Naive thymus-derived CD4-positive, alpha-beta T cell (primary cell): ENCODE measurements around the gene FKBP2. TPM values are rescaled to one million over a fixed set of nuclear protein-coding genes. Genes with fewer than 3 reads are reported as not detected.

Experiments
- ATAC-seq: fragments of 150-1000 bp; cut with Tn5 transposase; 2 replicates; pipeline ENCODE4 v1.10.0; 2021; ENCODE audit warnings: mild to moderate bottlenecking, moderate library complexity
- CTCF ChIA-PET: fragments of 350-600 bp; sonication (Branson Sonifier 250); formaldehyde crosslinking; loops from one replicate; lab custom pipeline; 2021; ENCODE audit warnings: antibody characterized with exemption; lab: Charles Lee
- POLR2A ChIA-PET: fragments of 350-600 bp; sonication (Branson Sonifier 250); formaldehyde crosslinking; loops from one replicate; lab custom pipeline; 2021; ENCODE audit warnings: antibody characterized with exemption, inconsistent platforms; lab: Charles Lee
- DNase-seq, 9 donors: peaks; one replicate each; pipeline versions ENCODE4 v3.0.0 to v3.0.0-alpha.2; 2020 to 2022; ENCODE audit warnings: mixed read lengths in 1 of 9
- H3K27ac ChIP-seq: one replicate; pipeline ENCODE4 v1.7.0; 2013; ENCODE audit warnings: mild to moderate bottlenecking, low read depth, low read length, moderate library complexity
- H3K27me3 ChIP-seq, 2 donors: one replicate each; pipeline ENCODE4 v1.7.0; 2013; ENCODE audit warnings: low read length in 2 of 2, mild to moderate bottlenecking in 2 of 2, moderate library complexity in 2 of 2; ENCODE audit not compliant: control insufficient read depth in 2 of 2, insufficient read depth in 2 of 2
- H3K36me3 ChIP-seq, 3 experiments: 1 replicate in 2 of 3; 2 replicates in 1 of 3; pipeline ENCODE4 v1.7.0; 2013; ENCODE audit warnings: low read length in 3 of 3, mild to moderate bottlenecking in 3 of 3, moderate library complexity in 1 of 3; ENCODE audit not compliant: insufficient read depth in 3 of 3, control insufficient read depth in 2 of 3
- H3K4me1 ChIP-seq, 2 donors: one replicate each; pipeline ENCODE4 v1.7.0; 2013; ENCODE audit warnings: low read length in 2 of 2, mild to moderate bottlenecking in 2 of 2, moderate library complexity in 1 of 2; ENCODE audit not compliant: control insufficient read depth in 2 of 2, insufficient read depth in 2 of 2
- H3K4me3 ChIP-seq: 2 replicates; pipeline ENCODE4 v1.7.0; 2013; ENCODE audit warnings: mild to moderate bottlenecking, low read length
- H3K9me3 ChIP-seq, 3 experiments: 1 replicate in 2 of 3; 2 replicates in 1 of 3; pipeline ENCODE4 v1.7.0; 2013; ENCODE audit warnings: low read length in 3 of 3; ENCODE audit not compliant: control insufficient read depth in 2 of 3
- H3K27ac Mint-ChIP-seq, 9 donors: one replicate each; pipeline ENCODE4 v1.8.0; 2020 to 2022; ENCODE audit warnings: mixed read lengths in 9 of 9, mild to moderate bottlenecking in 8 of 9, moderate library complexity in 5 of 9, inconsistent platforms in 2 of 9
- H3K27me3 Mint-ChIP-seq, 5 donors: one replicate each; pipeline ENCODE4 v1.8.0; 2021 to 2022; ENCODE audit warnings: mixed read lengths in 5 of 5, mild to moderate bottlenecking in 1 of 5
- H3K36me3 Mint-ChIP-seq, 5 donors: one replicate each; pipeline ENCODE4 v1.8.0; 2020 to 2022; ENCODE audit warnings: mixed read lengths in 5 of 5, mild to moderate bottlenecking in 3 of 5, inconsistent platforms in 1 of 5
- H3K4me1 Mint-ChIP-seq, 7 donors: one replicate each; pipeline ENCODE4 v1.8.0; 2020 to 2022; ENCODE audit warnings: mixed read lengths in 7 of 7, mild to moderate bottlenecking in 3 of 7, inconsistent platforms in 1 of 7
- H3K4me3 Mint-ChIP-seq, 10 donors: one replicate each; pipeline ENCODE4 v1.8.0; 2020 to 2022; ENCODE audit warnings: mild to moderate bottlenecking in 10 of 10, mixed read lengths in 10 of 10, moderate library complexity in 6 of 10, inconsistent platforms in 2 of 10
- H3K9me3 Mint-ChIP-seq, 11 donors: one replicate each; pipeline ENCODE4 v1.8.0; 2020 to 2022; ENCODE audit warnings: mixed read lengths in 11 of 11, mild to moderate bottlenecking in 4 of 11, inconsistent platforms in 1 of 11, moderate library complexity in 1 of 11
- intact Hi-C, 2 donors: fragments of 100-400 bp; cut with micrococcal nuclease; formaldehyde crosslinking; loops; one replicate each; pipeline ENCODE4 v1.15.1; 2023
- polyA plus RNA-seq, 2 donors: library from polyadenylated mRNA; unstranded; fragments of 300-500 nt; fragmentation: Illumina TruSeq; gene quantifications; one replicate each; pipeline ENCODE4 v1.2.3, GENCODE V29; 2021
- total RNA-seq, 6 experiments: library from RNA in 5 of 6; stranded (reverse) in 5 of 6; gene quantifications; 1 replicate in 5 of 6; 2 replicates in 1 of 6; pipeline ENCODE4 v1.2.3 and lab custom pipeline; 2021 to 2026

The FKBP2 gene
- total and polyA plus RNA-seq, 7 experiments from 2014 or later, result 20.3 to 81.4 (median 36.8) TPM

DNA sequence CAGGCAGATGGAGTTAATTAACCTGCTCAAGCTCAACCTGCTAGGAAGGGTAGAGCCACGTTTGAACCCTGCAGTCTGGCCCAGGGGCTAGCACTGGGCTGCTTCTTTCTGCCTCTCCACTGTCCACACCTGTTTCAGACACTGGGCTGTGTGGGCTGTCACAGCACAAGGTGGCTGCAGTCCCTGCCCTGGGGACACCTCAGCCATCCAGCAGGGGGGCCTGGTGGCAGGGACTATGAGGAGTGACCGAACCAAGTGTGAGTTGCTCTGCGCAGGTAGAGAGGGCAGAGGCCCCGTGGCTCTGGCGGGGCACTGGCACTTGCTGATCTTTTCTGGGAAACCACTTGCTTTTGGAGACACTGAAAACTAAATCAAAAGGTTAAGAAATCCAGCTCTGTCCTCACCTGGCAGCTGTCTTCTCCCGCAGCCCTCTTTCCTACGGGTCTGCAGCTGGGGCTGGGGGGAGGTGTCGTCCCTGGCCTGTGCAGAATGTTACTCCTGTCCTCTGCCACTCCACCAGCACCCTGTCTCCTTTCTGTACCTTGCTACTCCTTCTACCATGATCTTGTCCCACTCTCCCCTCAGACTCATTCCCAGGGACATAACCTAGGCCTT, 37.8 kb downstream of the FKBP2 start:
- H3K4me1 Mint-ChIP-seq, result peaks cover 0 to 13% (median 8%) of the 10 kb centered on the region in 7 donors
- Histone ChIP-seq H3K27me3 (no peaks in the 10 kb centered on the region), H3K27ac (no peak overlapping the region), H3K4me1 (peaks cover 1 to 6% of the 10 kb centered on the region in 2 donors), H3K4me3 (no peak overlapping the region), H3K36me3 (peaks cover 0 to 26% (median 0%) of the 10 kb centered on the region in 3 experiments), H3K9me3 (no peaks in the 10 kb centered on the region)
- H3K9me3 Mint-ChIP-seq, result peaks cover 0 to 2% (median 0%) of the 10 kb centered on the region in 11 donors
- peaks cover 0 to 11% (median 5%) of the 10 kb centered on the region in 5 donors for H3K36me3 Mint-ChIP-seq
- intact Hi-C loops, result no loop called here
- no peaks in the 10 kb centered on the region for H3K27me3 Mint-ChIP-seq
- ChIA-PET CTCF (interaction anchor here (1.4 to 1.6 kb wide), 2 partner anchors 22 to 74 kb away, joined by 3 to 4 read pairs; partner anchors contain the start of gene CATSPERZ), POLR2A (interaction anchor here (7.1 kb wide), 1 partner anchor 7 kb away, joined by 104 read pairs; no protein-coding TSS in a partner anchor)
- peak overlapping the region in 1 of 10 donors; percentile 51 for H3K4me3 Mint-ChIP-seq
- H3K27ac Mint-ChIP-seq, result no peak overlapping the region
- ATAC-seq (no peak), DNase-seq (no peak)

GRCh38 chr11:64281957-64282770, 41.3 kb downstream of the FKBP2 start:
- peak overlapping the region in 4 of 10 donors; percentile 5 to 33 (median 18) for H3K4me3 Mint-ChIP-seq
- Histone ChIP-seq H3K27ac (no peak overlapping the region), H3K27me3 (no peaks in the 10 kb centered on the region), H3K4me1 (peaks cover 11 to 17% of the 10 kb centered on the region in 2 donors), H3K4me3 (no peak overlapping the region), H3K36me3 (peaks cover 0 to 16% (median 0%) of the 10 kb centered on the region in 3 experiments), H3K9me3 (no peaks in the 10 kb centered on the region)
- ChIA-PET CTCF (interaction anchor here (0.7 to 2.1 kb wide), 4 partner anchors 10 to 1674 kb away, joined by 3 to 7 read pairs (median 4); no protein-coding TSS in a partner anchor), POLR2A (interaction anchor here (1.5 to 7.1 kb wide), 2 partner anchors 11 to 53 kb away, joined by 3 to 104 read pairs; no protein-coding TSS in a partner anchor)
- H3K27me3 Mint-ChIP-seq, result no peaks in the 10 kb centered on the region
- peak overlapping the region in 2 of 9 donors; percentile 61 to 77 for H3K27ac Mint-ChIP-seq
- DNase-seq, result no peak
- intact Hi-C loops, result no loop called here
- no peaks in the 10 kb centered on the region for H3K9me3 Mint-ChIP-seq
- peaks cover 8 to 28% (median 18%) of the 10 kb centered on the region in 7 donors for H3K4me1 Mint-ChIP-seq
- ATAC-seq, result no peak
- H3K36me3 Mint-ChIP-seq, result peaks cover 0 to 11% (median 5%) of the 10 kb centered on the region in 5 donors

DNA sequence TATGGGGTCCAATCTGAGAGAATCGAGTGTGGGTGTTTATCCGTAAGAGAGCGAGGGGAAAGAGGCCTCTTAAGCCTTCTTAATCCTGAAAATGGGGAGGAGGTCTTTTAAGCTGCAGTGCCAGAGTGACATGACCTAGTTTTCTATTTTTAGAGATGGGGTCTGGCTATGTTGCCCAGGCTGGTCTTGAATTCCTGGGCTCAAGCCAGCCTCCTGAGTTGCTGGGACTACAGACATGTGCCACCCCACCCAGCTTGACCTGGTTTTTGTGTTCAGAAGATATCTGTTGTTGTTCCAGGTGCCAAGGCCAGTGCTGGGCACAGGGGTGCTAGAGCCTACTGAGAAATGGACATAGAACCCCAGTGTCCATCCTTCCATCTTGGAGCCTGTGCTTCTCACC, 42.2 kb downstream of the FKBP2 start:
- Mint-ChIP-seq H3K27me3 (no peaks in the 10 kb centered on the region), H3K27ac (peak overlapping the region in 8 of 9 donors; percentile 12 to 95 (median 72)), H3K4me1 (peaks cover 8 to 28% (median 18%) of the 10 kb centered on the region in 7 donors), H3K36me3 (peaks cover 0 to 11% (median 5%) of the 10 kb centered on the region in 5 donors), H3K9me3 (no peaks in the 10 kb centered on the region), H3K4me3 (peak overlapping the region in 8 of 10 donors; percentile 43 to 91 (median 76))
- intact Hi-C loops, result no loop called here
- ChIA-PET CTCF (interaction anchor here (2.1 kb wide), 1 partner anchor 21 kb away, joined by 6 read pairs; no protein-coding TSS in a partner anchor), POLR2A (interaction anchor here (0.6 to 7.1 kb wide), 5 partner anchors 12 to 77 kb away, joined by 3 to 104 read pairs (median 4); partner anchors contain the start of genes DNAJC4 and FERMT3)
- peaks cover 0 to 15% (median 0%) of the 10 kb centered on the region in 3 experiments for H3K36me3 ChIP-seq
- H3K27ac ChIP-seq, result no peak overlapping the region
- H3K27me3 ChIP-seq, result no peaks in the 10 kb centered on the region
- ATAC-seq (no peak), DNase-seq (no peak)
- no peaks in the 10 kb centered on the region for H3K9me3 ChIP-seq
- peaks cover 11 to 17% of the 10 kb centered on the region in 2 donors for H3K4me1 ChIP-seq
- no peak overlapping the region for H3K4me3 ChIP-seq

DNA sequence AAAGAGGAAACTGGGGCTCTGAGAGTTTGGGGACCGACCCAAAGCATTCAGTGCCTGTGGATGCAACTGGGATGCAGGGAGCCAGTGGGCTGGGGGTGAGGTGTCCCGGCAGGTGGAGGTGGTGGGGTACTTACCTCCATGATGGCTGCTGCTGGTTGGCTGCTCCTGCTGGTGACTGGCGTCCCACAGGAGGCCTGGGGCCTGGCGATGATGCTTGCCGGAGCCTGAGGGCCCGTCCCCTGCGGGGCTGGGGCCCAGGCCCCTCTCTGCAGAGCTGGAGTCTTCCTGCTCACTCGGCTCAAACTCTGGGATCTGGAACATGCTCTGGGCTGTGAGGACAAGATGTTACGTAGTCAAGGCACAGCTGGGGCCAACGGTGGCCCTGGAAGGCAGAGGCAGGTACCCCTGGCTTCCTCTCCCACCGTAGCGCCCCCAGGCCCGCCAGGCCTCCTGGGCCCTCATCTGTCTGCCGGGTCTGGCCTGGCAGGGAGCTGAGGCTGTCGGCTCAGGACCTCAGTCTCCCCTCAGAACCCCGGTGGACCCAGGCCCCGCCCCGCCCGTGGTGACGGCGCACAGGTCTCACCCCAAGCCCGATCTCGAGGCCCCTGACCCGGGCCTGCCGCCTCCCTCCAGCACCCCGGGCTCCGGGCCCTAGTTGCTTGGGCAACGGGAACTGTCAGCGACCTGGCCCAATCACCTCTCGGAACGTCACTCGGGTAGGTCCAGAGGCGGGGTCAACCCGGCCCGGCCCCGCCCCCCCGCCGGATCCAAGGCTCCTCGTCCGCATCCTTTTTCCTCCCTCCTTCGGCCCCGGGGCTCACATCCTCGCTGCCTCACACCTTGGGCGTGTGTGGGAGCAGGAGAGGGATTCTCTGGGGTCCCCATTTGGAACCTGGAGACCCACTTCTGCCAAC, 43.4 kb downstream of the FKBP2 start, which contains the start of gene BAD:
BAD (minus strand) TSS at position 618 of the 914 bp plus-strand sequence; CDS start at position 321, 297 bp downstream.
- H3K36me3 Mint-ChIP-seq, result peaks cover 0 to 6% (median 0%) of the 10 kb centered on the region in 5 donors
- H3K36me3 ChIP-seq, result peaks cover 0 to 6% (median 0%) of the 10 kb centered on the region in 3 experiments
- no peaks in the 10 kb centered on the region for H3K27me3 ChIP-seq
- peak within 1 kb of the TSS; percentile 100 for H3K4me3 ChIP-seq
- no peaks in the 10 kb centered on the region for H3K9me3 Mint-ChIP-seq
- H3K27ac Mint-ChIP-seq, result peak within 1 kb of the TSS; percentile 81 to 98 (median 95)
- ChIA-PET POLR2A (interaction anchor here (0.6 to 7.1 kb wide), 19 partner anchors 9 to 1443 kb away, joined by 3 to 104 read pairs (median 5); partner anchors contain the start of genes CATSPERZ, DNAJC4, FERMT3 and PPP1R14B), CTCF (interaction anchor here (1.2 to 2.0 kb wide), 5 partner anchors 13 to 80 kb away, joined by 3 to 15 read pairs (median 4); partner anchors contain the start of gene PRDX5)
- H3K27me3 Mint-ChIP-seq, result no peaks in the 10 kb centered on the region
- DNase-seq, result peak; percentile 77 to 92 (median 87)
- intact Hi-C loops, result loop anchor here in 1 of 2 donors (2.0 kb wide), 1 partner anchor 44 kb away; the partner anchor contains the start of gene FKBP2
- peak within 1 kb of the TSS; percentile 99 for H3K27ac ChIP-seq
- peaks cover 8 to 25% (median 18%) of the 10 kb centered on the region in 7 donors for H3K4me1 Mint-ChIP-seq
- ATAC-seq, result peak; percentile 87
- H3K4me3 Mint-ChIP-seq, result peak within 1 kb of the TSS; percentile 84 to 93 (median 89)
- no peaks in the 10 kb centered on the region for H3K9me3 ChIP-seq
- H3K4me1 ChIP-seq, result peaks cover 11 to 17% of the 10 kb centered on the region in 2 donors
